ENCODE measurements around the gene PANK2.
"Not testable (repeated sequence)": the region's sequence is repeated elsewhere in the genome, so short reads cannot be mapped to it uniquely, and the experiment has no call there.

PANK2 gene

GRCh38 chr20:3871550-3872265, 17.5 kb upstream of the PANK2 start:
- no peak for DNase-seq (ENCODE audit: low read depth)

- no peak for DNase-seq (ENCODE audit: low read depth)
Measured at GRCh38 chr20:3873507-3873906, 15.7 kb upstream of the PANK2 start.

GRCh38 chr20:3874194-3874844, 14.9 kb upstream of the PANK2 start:
- no peak for DNase-seq (ENCODE audit: low read depth)

- no peak for DNase-seq (ENCODE audit: low read depth)
Measured at GRCh38 chr20:3875378-3875974, 13.7 kb upstream of the PANK2 start.

GRCh38 chr20:3876000-3876399, 13.2 kb upstream of the PANK2 start:
- DNase-seq (ENCODE audit: low read depth) = no peak

GRCh38 chr20:3876676-3877075, 12.5 kb upstream of the PANK2 start:
- DNase-seq (ENCODE audit: low read depth) = no peak

- not testable (repeated sequence) for DNase-seq (ENCODE audit: low read depth)
Measured at GRCh38 chr20:3878921-3879274, 10.3 kb upstream of the PANK2 start.

GRCh38 chr20:3885715-3886114, 3.5 kb upstream of the PANK2 start:
- no peak for DNase-seq (ENCODE audit: low read depth)

- no peak for DNase-seq (ENCODE audit: low read depth)
Measured at GRCh38 chr20:3887876-3888620, 1.1 kb upstream of the PANK2 start.

GRCh38 chr20:3889489-3890397, 556 bp downstream of the PANK2 start:
- DNase-seq (ENCODE audit: low read depth) = peak; percentile 23

GRCh38 chr20:3890398-3890751, 1.2 kb downstream of the PANK2 start:
- DNase-seq (ENCODE audit: low read depth) = no peak

GRCh38 chr20:3890999-3891929, 2.1 kb downstream of the PANK2 start:
- DNase-seq (ENCODE audit: low read depth) = no peak

- no peak for DNase-seq (ENCODE audit: low read depth)
Measured at GRCh38 chr20:3894796-3895195, 5.6 kb downstream of the PANK2 start.

- DNase-seq (ENCODE audit: low read depth) = no peak
Measured at GRCh38 chr20:3896302-3896701, 7.1 kb downstream of the PANK2 start.

- no peak for DNase-seq (ENCODE audit: low read depth)
Measured at GRCh38 chr20:3896853-3897583, 7.8 kb downstream of the PANK2 start.

GRCh38 chr20:3898181-3898580, 9.0 kb downstream of the PANK2 start:
- not testable (repeated sequence) for DNase-seq (ENCODE audit: low read depth)

GRCh38 chr20:3898639-3899038, 9.5 kb downstream of the PANK2 start:
- DNase-seq (ENCODE audit: low read depth) = no peak

- no peak for DNase-seq (ENCODE audit: low read depth)
Measured at GRCh38 chr20:3900187-3900604, 11.0 kb downstream of the PANK2 start.

GRCh38 chr20:3901028-3901705, 12.0 kb downstream of the PANK2 start:
- DNase-seq (ENCODE audit: low read depth) = no peak

All from activated T-cell treated with anti-CD3 and anti-CD28 coated beads for 24 hours (primary cell).